MM.1S (cell line): Measurements from ENCODE around the gene ZDHHC8.

Experiments used
- EZH2 ChIP-seq: fragments of 300-600 bp; sonication (generic); optimal IDR thresholded peaks from 2 replicates; pipeline ENCODE3; 2017; ENCODE audit warnings: low read depth, mild to moderate bottlenecking, antibody characterized with exemption, low read length, mixed read lengths
- EZH2phosphoT487 ChIP-seq: fragments of 300-600 bp; sonication (generic); IDR thresholded peaks from 2 replicates; pipeline ENCODE4 v1.6.1; 2018; ENCODE audit warnings: antibody characterized with exemption, low read length
- TF ChIP-seq, protein P1 (sequence below): fragments of 300-600 bp; sonication (generic); IDR thresholded peaks from 2 replicates; pipeline ENCODE4 v1.5.1; 2016; ENCODE audit warnings: antibody characterized with exemption, low read length, mixed read lengths

DNA sequence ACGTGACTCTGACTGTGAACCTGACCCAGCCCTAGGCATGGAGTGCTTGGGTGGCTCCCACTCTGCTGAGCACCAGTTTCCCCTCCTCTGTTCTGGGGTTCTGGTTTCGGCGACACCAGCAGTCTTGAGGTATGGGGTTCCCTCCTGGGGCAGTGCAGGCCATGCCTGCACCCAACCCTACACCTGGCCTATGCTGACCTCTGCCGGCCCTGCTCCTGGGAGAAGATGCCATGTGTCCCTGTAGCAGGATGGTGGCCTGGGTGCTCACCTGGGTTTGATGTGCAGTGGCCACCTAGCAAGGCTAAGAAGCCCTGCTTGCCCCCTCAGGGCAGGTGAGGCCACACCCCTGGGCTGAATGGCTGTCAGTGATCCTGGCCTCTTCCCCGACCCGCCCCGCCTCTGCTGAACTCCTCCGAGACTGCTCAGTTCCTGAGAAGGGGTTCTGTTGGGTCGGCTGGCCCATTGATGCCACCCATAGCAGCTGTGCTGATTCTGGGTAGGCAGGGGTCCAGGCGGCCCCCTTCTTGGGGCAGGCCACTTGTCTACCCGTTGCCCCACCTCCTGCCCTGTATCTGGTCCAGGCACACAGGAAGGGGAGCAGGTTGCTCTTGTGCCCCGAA, 2.4 kb downstream of the ZDHHC8 start:
- TF ChIP-seq, protein P1, sequence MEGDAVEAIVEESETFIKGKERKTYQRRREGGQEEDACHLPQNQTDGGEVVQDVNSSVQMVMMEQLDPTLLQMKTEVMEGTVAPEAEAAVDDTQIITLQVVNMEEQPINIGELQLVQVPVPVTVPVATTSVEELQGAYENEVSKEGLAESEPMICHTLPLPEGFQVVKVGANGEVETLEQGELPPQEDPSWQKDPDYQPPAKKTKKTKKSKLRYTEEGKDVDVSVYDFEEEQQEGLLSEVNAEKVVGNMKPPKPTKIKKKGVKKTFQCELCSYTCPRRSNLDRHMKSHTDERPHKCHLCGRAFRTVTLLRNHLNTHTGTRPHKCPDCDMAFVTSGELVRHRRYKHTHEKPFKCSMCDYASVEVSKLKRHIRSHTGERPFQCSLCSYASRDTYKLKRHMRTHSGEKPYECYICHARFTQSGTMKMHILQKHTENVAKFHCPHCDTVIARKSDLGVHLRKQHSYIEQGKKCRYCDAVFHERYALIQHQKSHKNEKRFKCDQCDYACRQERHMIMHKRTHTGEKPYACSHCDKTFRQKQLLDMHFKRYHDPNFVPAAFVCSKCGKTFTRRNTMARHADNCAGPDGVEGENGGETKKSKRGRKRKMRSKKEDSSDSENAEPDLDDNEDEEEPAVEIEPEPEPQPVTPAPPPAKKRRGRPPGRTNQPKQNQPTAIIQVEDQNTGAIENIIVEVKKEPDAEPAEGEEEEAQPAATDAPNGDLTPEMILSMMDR = no peak
- TF ChIP-seq EZH2 (no peak), EZH2phosphoT487 (no peak)
